Activated T-helper 17 cell treated with anti-CD3 and anti-CD28 coated beads, Interleukin-2, amount 50 U/mL, for 72 hours (primary cell): ENCODE results near the gene SCN3A. TPM values are rescaled to one million over a fixed set of nuclear protein-coding genes. Genes with fewer than 3 reads are reported as not detected.

Experiments used
- ATAC-seq: fragments of 150-1000 bp; cut with Tn5 transposase; replicated peaks from 2 replicates; pipeline ENCODE4 v1.10.0; 2021; ENCODE audit warnings: mild to moderate bottlenecking, moderate library complexity
- H3K27ac Mint-ChIP-seq: one replicate; pipeline ENCODE4 v1.8.0; 2022; ENCODE audit warnings: mixed read lengths
- H3K27me3 Mint-ChIP-seq: one replicate; pipeline ENCODE4 v1.8.0; 2022; ENCODE audit warnings: mixed read lengths
- H3K36me3 Mint-ChIP-seq: one replicate; pipeline ENCODE4 v1.8.0; 2022; ENCODE audit warnings: low read depth, mild to moderate bottlenecking, mixed read lengths
- H3K4me1 Mint-ChIP-seq: one replicate; pipeline ENCODE4 v1.8.0; 2022; ENCODE audit warnings: mixed read lengths
- H3K4me3 Mint-ChIP-seq: one replicate; pipeline ENCODE4 v1.8.0; 2022; ENCODE audit warnings: mild to moderate bottlenecking, mixed read lengths
- H3K9me3 Mint-ChIP-seq: one replicate; pipeline ENCODE4 v1.8.0; 2022; ENCODE audit warnings: mixed read lengths
- total RNA-seq, 2 donors: library from RNA; stranded (reverse); gene quantifications; one replicate each; pipeline ENCODE4 v1.2.3, GENCODE V29; 2022

SCN3A gene
- total RNA-seq, 2 donors from 2014 or later = not detected

DNA sequence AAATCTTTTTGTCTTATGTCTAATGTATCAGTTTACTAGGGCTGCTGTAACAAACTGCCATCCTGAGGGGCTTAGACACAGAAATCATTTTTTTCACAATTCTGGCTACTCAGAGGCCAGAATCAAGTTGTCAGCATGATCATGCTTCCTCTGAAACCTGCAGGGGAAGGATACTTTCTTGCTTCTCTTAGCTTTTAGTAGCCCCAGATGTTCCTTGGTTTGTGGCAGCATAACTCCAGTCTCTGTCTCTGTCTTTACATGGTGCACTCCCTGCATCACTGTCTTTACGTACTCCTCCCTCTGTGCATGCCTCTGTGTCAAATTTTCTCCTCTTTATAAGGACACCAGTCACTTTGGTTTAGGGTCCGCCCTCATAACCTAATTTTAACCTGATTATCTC is 2.0 kb upstream of the SCN3A start:
- Mint-ChIP-seq H3K9me3 (no peaks in the 10 kb centered on the region), H3K4me3 (no peak overlapping the region), H3K4me1 (no peaks in the 10 kb centered on the region), H3K27me3 (peaks cover 8% of the 10 kb centered on the region), H3K27ac (no peak overlapping the region), H3K36me3 (no peaks in the 10 kb centered on the region)
- ATAC-seq = no peak

- H3K4me3 Mint-ChIP-seq = no peak overlapping the region
- no peak overlapping the region for H3K27ac Mint-ChIP-seq
- no peaks in the 10 kb centered on the region for H3K9me3 Mint-ChIP-seq
- no peak for ATAC-seq
- no peaks in the 10 kb centered on the region for H3K36me3 Mint-ChIP-seq
- H3K4me1 Mint-ChIP-seq = no peaks in the 10 kb centered on the region
- peaks cover 8% of the 10 kb centered on the region for H3K27me3 Mint-ChIP-seq
Measured at GRCh38 chr2:165202239-165202638, 1.6 kb downstream of the SCN3A start.

DNA sequence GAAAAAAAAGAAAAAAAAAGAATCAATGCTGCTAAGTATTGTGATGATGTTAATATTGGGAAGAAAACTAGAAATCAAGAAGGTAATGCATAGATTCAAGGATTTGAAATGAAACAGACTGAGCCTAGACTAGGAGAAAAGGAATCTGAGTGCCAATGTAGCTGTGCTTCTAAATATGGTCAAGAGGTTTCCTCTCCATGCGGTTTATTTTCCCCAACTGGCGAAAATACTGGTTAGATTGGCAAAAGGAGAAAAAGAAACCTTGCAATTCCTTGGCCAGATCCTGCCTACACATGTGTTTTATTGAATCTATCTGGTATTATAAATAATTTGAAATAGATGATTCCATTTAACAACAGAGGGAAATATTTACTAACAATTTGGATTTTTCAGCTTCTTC is 5.7 kb downstream of the SCN3A start:
- Mint-ChIP-seq H3K27ac (no peak overlapping the region), H3K27me3 (no peaks in the 10 kb centered on the region), H3K36me3 (no peaks in the 10 kb centered on the region), H3K4me3 (no peak overlapping the region), H3K9me3 (no peaks in the 10 kb centered on the region), H3K4me1 (no peaks in the 10 kb centered on the region)
- ATAC-seq = no peak

- Mint-ChIP-seq H3K27me3 (no peaks in the 10 kb centered on the region), H3K4me3 (no peak overlapping the region), H3K36me3 (no peaks in the 10 kb centered on the region), H3K27ac (no peak overlapping the region), H3K9me3 (no peaks in the 10 kb centered on the region), H3K4me1 (no peaks in the 10 kb centered on the region)
- no peak for ATAC-seq
Measured at GRCh38 chr2:165197346-165197745, 6.5 kb downstream of the SCN3A start.

DNA sequence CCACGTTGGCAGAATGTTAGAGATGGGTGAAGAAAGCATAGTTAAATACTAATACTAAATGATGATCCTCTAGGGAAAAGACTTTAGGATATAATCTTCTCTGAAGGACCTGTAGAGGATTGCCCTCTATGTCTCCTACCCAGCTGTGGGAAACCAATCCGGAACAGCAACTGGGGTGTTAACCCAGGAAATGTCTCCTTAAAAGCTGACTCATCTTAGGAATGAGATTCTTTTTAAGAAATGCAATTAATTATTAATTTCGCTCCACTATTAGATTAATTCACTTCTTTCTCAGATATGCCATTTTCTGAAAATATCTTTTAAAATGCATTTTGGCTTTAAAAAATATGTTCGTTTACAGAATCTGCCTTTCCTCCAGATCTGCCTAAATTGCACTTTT is 7.4 kb downstream of the SCN3A start:
- Mint-ChIP-seq H3K9me3 (no peaks in the 10 kb centered on the region), H3K27ac (no peak overlapping the region), H3K36me3 (no peaks in the 10 kb centered on the region), H3K27me3 (peaks cover 2% of the 10 kb centered on the region), H3K4me3 (no peak overlapping the region), H3K4me1 (no peaks in the 10 kb centered on the region)
- no peak for ATAC-seq

DNA sequence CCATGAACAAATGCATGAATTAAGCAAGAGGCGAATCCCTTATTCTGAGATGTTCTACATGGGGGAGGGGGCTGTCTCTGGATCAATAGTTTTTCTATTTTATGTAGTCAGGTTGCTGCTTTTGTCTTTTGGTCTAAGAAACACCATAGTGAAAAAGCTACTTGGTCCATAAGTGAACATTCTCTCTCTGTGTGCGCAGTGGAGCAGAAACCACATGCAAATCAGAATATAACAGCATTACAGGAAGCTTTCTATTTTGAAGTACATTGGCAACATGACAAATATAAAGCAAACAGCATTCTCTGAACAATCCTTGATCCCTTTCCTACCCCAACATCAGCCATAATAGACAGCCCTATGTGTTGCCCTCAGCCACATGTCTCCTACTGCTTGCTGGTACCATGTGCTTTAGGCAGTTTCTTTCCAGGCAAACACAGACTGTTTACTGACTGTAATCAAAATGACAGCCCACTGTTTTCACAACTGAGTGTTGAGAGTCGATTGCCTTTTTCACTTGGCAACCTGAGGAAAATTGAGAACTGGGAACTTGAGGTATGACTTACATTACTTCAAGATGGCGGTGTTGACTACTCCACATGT is 10.6 kb downstream of the SCN3A start:
- Mint-ChIP-seq H3K4me3 (no peak overlapping the region), H3K36me3 (no peaks in the 10 kb centered on the region), H3K4me1 (no peaks in the 10 kb centered on the region), H3K9me3 (no peaks in the 10 kb centered on the region), H3K27me3 (peaks cover 5% of the 10 kb centered on the region), H3K27ac (no peak overlapping the region)
- no peak for ATAC-seq

DNA sequence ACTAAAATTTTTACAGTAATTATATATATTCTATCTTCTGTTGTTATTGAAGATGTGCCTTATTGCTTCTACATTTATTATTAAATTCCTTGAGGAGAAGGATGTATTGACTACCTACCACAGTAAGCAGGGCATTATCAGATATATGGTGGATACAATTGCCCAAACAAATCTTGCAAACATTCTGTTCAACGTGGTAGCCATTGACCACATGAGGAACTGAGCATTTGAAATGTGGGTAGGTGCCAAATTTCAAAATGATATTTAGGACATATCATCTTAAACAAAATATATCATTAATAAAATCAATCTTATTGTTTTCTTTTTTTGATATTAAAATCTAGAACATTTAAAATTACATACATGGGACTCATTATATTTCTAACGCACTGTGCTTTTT is 11.1 kb downstream of the SCN3A start:
- H3K27me3 Mint-ChIP-seq = peaks cover 5% of the 10 kb centered on the region
- no peak overlapping the region for H3K27ac Mint-ChIP-seq
- no peaks in the 10 kb centered on the region for H3K4me1 Mint-ChIP-seq
- no peak for ATAC-seq
- H3K9me3 Mint-ChIP-seq = no peaks in the 10 kb centered on the region
- no peaks in the 10 kb centered on the region for H3K36me3 Mint-ChIP-seq
- no peak overlapping the region for H3K4me3 Mint-ChIP-seq

DNA sequence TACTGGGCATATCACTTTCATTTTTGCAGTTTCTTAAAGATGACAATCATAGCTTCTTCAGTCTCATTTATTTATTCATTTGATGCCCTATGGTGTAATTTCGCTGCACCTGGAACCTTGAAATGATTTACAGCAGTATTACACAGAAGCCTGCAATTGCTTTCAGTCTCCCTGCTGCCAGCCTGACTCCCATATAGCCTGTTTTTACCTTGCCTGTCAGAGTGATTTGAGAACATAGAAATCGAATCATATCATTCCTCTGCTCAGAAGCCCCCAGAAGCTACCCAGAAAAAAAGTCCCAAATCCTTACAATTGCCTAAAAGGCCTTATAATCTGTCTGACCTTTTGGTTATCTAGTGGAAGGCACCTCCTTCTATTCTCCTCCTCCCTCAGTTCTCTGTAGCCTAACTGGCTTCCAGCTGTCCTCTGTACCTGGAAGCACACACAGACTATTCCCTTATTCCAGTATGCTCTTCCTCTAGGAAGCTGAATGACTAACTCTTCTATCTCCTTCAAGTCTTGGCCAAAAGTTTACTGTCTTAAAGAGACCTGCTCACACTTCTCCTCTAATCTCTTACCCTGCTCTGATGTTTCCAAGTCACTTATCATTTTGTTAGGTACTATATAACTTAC is 12.6 kb downstream of the SCN3A start:
- Mint-ChIP-seq H3K4me3 (no peak overlapping the region), H3K27me3 (peaks cover 5% of the 10 kb centered on the region), H3K9me3 (no peaks in the 10 kb centered on the region), H3K36me3 (no peaks in the 10 kb centered on the region), H3K4me1 (no peaks in the 10 kb centered on the region), H3K27ac (no peak overlapping the region)
- ATAC-seq = no peak

DNA sequence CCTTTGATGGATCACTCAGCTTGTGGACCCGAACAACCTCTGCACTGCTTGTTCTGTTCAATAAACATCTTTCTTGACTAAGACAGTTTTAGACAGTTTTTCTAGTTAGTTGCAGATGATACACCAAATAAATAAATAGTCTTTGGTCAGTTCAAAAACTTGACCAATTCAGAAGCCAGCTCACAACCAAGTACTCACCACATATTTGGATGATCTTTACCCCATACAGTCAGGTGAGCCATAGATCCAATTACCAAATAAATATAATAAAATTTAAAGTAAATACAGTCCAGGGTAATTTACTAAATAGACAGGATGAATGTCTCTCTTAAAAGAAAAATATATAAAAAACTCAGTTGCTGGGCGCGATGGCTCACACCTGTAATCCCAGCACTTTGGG is 18.2 kb downstream of the SCN3A start:
- H3K4me1 Mint-ChIP-seq = no peaks in the 10 kb centered on the region
- H3K27me3 Mint-ChIP-seq = no peaks in the 10 kb centered on the region
- no peak for ATAC-seq
- no peaks in the 10 kb centered on the region for H3K36me3 Mint-ChIP-seq
- no peak overlapping the region for H3K4me3 Mint-ChIP-seq
- no peaks in the 10 kb centered on the region for H3K9me3 Mint-ChIP-seq
- no peak overlapping the region for H3K27ac Mint-ChIP-seq

- no peak overlapping the region for H3K4me3 Mint-ChIP-seq
- H3K9me3 Mint-ChIP-seq = no peaks in the 10 kb centered on the region
- H3K36me3 Mint-ChIP-seq = no peaks in the 10 kb centered on the region
- no peak for ATAC-seq
- no peak overlapping the region for H3K27ac Mint-ChIP-seq
- H3K4me1 Mint-ChIP-seq = no peaks in the 10 kb centered on the region
- H3K27me3 Mint-ChIP-seq = peaks cover 5% of the 10 kb centered on the region
Measured at GRCh38 chr2:165182029-165182428, 21.8 kb downstream of the SCN3A start.

DNA sequence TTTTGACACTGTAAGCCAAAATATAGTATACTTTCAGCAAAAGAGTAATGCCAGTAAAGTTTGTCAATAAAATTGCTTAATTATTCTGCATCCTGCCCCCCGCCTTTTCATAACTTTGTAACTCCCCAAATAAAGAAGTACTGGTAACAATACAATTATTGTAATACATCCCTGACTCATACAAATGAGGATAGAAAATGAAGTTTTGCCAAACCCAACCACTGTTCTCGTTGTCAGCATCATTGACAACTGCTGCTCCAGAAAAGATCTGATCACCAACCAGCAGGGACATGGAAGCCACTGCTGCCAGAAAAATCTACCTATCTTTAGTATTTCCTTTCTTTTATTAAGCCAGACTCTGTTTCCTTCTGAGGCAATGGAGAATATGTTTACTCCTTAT is 27.1 kb downstream of the SCN3A start:
- Mint-ChIP-seq H3K27me3 (peaks cover 5% of the 10 kb centered on the region), H3K36me3 (no peaks in the 10 kb centered on the region), H3K9me3 (no peaks in the 10 kb centered on the region), H3K27ac (no peak overlapping the region), H3K4me3 (no peak overlapping the region), H3K4me1 (no peaks in the 10 kb centered on the region)
- no peak for ATAC-seq

DNA sequence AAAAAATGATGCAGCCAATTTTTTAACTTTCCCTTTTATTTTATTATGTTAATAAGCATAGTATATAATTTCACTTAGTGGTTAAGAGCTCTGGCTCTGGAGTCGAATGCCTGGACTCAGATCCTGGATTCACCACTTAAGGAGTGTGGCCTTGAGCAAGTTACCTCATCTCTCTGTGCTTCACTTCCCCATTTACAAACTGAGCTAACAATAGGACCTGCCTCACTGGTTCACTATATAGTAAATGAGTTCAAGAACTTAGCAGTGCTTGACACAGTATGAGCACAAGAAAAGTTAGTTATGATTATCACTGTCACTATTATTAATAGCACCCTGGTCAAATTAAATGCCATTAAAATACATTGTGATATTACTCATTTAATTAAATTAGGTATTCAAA is 30.6 kb downstream of the SCN3A start:
- Mint-ChIP-seq H3K4me1 (no peaks in the 10 kb centered on the region), H3K4me3 (no peak overlapping the region), H3K36me3 (no peaks in the 10 kb centered on the region), H3K27me3 (no peaks in the 10 kb centered on the region), H3K27ac (no peak overlapping the region), H3K9me3 (no peaks in the 10 kb centered on the region)
- ATAC-seq = no peak

DNA sequence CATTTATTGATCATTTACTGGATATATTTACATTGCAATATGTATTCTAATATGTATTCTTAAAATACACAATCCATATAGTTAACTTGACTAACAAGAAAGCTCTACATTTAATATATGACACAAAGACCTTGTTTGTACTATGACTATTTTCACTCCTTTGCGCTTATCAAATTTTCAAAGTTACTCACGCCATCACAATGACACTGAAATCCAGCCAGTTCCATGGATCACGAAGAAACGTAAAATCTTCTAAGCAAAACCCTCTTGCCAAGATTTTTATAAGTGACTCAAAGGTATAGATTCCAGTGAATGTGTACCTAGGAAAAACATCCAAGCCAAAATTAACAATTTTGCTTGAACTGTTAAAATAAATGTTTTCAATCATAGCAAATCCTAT is 39.6 kb downstream of the SCN3A start:
- no peak for ATAC-seq
- H3K27ac Mint-ChIP-seq = no peak overlapping the region
- H3K4me3 Mint-ChIP-seq = no peak overlapping the region
- H3K36me3 Mint-ChIP-seq = no peaks in the 10 kb centered on the region
- no peaks in the 10 kb centered on the region for H3K27me3 Mint-ChIP-seq
- no peaks in the 10 kb centered on the region for H3K4me1 Mint-ChIP-seq
- no peaks in the 10 kb centered on the region for H3K9me3 Mint-ChIP-seq

DNA sequence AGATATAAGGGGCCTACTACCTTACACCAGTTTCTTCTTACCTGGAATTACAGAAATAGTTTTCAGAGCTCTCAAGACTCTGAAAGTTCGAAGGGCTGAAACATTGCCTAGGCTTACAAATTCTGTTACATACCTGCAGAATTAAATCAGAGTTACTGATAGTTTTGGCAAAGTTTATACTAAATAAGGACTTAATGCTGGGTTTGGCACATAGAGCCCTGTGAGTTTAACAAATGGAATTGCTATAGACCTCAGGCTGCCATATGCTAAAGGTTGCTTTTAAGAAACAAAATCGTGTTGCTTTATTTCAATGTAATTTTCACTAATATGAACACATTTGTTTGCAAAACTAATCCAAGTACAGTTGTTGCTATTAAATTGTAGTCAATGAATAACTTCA is 40.1 kb downstream of the SCN3A start:
- Mint-ChIP-seq H3K9me3 (no peaks in the 10 kb centered on the region), H3K27ac (no peak overlapping the region), H3K4me3 (no peak overlapping the region), H3K36me3 (no peaks in the 10 kb centered on the region), H3K4me1 (no peaks in the 10 kb centered on the region), H3K27me3 (no peaks in the 10 kb centered on the region)
- no peak for ATAC-seq

- Mint-ChIP-seq H3K27ac (no peak overlapping the region), H3K4me1 (no peaks in the 10 kb centered on the region), H3K9me3 (peaks cover under 1% of the 10 kb centered on the region), H3K27me3 (no peaks in the 10 kb centered on the region), H3K4me3 (no peak overlapping the region), H3K36me3 (no peaks in the 10 kb centered on the region)
- ATAC-seq = no peak
Measured at GRCh38 chr2:165162466-165162865, 41.4 kb downstream of the SCN3A start.

DNA sequence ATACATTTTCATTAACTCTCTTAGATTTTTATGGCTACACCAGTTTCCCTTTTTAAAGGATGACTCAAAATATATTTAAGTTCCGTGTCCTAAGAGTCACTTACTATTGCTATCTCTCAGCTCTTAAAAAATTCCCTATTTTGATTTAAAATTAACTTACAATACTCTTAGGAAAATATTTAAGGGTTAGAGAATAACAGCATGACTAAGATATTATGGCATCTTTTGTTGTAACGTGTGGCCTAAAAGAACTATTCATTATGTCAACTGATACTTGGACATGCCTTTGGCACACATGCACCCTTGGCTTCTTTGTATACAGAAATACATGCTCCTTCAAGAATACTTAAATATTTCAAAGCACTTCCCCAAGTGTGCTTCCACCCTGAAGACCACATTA is 42.3 kb downstream of the SCN3A start:
- Mint-ChIP-seq H3K27me3 (no peaks in the 10 kb centered on the region), H3K9me3 (peaks cover 5% of the 10 kb centered on the region), H3K27ac (no peak overlapping the region), H3K4me1 (no peaks in the 10 kb centered on the region), H3K36me3 (no peaks in the 10 kb centered on the region), H3K4me3 (no peak overlapping the region)
- no peak for ATAC-seq
